GM12801 (cell line): ENCODE measurements around the gene CTIF.

Source experiments
- CTCF ChIP-seq: IDR thresholded peaks from one replicate; pipeline ENCODE4 v1.5.1; 2011; ENCODE audit warnings: control low read depth; ENCODE audit not compliant: insufficient read length; ENCODE audit errors: extremely low read depth

CTIF gene

GRCh38 chr18:48566589-48566988 is 27.8 kb downstream of the CTIF start:
- TF ChIP-seq CTCF, result no peak

- TF ChIP-seq CTCF, result no peak
These were observed 28.6 kb downstream of the CTIF start for GRCh38 chr18:48567388-48567787.

DNA sequence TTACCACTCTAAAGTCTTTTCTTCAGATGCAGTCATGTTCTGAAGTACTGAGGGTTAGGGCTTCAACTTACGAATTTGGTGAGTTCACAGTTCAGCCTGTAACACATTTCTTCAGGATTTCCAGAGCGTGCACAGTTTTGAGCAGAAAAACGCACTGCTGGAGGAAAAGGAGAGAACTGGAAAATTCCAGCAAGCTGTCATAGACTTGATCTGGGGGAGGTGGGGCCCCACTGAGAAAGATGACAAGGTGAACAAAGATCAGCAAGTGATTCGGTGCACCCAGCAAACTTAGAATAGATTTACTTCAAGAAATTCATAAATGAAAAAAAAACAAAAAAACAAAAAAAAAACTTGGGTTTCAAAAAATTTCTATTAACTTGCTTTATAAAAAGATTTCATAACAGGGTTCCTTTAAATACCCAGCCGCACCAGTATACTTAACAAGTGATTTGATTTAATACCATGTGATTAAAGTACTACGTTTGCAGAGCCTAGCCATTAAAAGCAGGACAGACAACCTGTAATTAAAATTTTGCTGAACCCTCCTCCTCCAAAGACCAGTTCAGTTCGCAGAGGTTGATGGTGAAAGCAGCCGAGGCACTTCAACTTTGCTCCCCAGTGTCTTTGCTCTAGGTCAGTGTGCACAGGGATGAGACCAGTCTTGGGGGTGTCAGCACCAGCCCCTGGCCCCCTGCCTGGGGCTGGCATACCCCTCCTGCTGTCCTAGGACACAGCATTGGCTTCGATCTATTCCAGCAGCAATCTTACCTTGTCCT is 30.5 kb downstream of the CTIF start:
- TF ChIP-seq CTCF, result no peak

- TF ChIP-seq CTCF, result no peak
These were observed 31.1 kb downstream of the CTIF start for GRCh38 chr18:48569915-48570264.

DNA sequence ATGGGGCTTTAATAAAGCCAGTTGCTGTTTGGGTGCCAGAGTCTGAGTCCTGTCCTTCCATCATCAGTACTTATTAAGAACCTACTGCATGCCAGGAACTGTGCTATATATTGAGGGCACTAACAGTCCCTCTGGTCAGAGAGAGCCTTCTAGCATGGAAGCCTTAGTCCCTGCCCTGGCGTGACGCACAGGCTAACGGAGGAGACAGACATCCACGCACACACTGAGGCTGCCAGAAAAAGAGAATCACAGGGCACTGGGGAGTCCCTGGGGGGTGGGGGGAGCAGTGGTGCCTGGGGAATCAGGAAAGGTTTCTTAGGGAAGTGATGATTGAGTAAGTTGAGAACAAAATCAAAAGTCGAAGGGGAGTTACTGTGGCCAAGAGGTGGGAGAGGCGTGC is 31.5 kb downstream of the CTIF start:
- no peak for TF ChIP-seq CTCF

- TF ChIP-seq CTCF, result no peak
These were observed 33.0 kb downstream of the CTIF start for GRCh38 chr18:48571639-48572384.

GRCh38 chr18:48572402-48573126 is 33.7 kb downstream of the CTIF start:
- no peak for TF ChIP-seq CTCF
